T-cell (primary cell): ENCODE results near the gene PACSIN3. TPM values are rescaled to one million over a fixed set of nuclear protein-coding genes. Genes with fewer than 3 reads are reported as not detected.

Experiments used
- ATAC-seq, 4 experiments: fragments of 200-7000 bp in 3 of 4; fragments of 150-1000 bp in 1 of 4; cut with Tn5 transposase; replicated peaks in 1 of 4; 1 replicate in 3 of 4; 2 replicates in 1 of 4; pipeline ENCODE4 v1.10.0; 2021; ENCODE audit warnings: moderate library complexity in 3 of 4, mild to moderate bottlenecking in 2 of 4, moderate number of reproducible peaks in 1 of 4
- CTCF ChIA-PET, 2 donors: fragments of 300-600 bp; sonication (Branson Sonifier 250); formaldehyde crosslinking; loops; one replicate each; lab custom pipeline; 2022; ENCODE audit warnings: antibody characterized with exemption in 2 of 2; lab: Charles Lee
- POLR2A ChIA-PET, 2 donors: fragments of 300-600 bp; sonication (Branson Sonifier 250); formaldehyde crosslinking; loops; one replicate each; lab custom pipeline; 2022; ENCODE audit warnings: antibody characterized with exemption in 2 of 2; lab: Charles Lee
- DNase-seq, 35 experiments: peaks; one replicate each; pipeline versions ENCODE4 v3.0.0 to v3.0.0-alpha.2; 2013 to 2023
- H3K27ac ChIP-seq: one replicate; pipeline ENCODE4 v1.5.1; 2013; ENCODE audit warnings: low read length
- H3K27me3 ChIP-seq, 2 experiments: replicated peaks in 1 of 2; 1 replicate in 1 of 2; 2 replicates in 1 of 2; pipeline versions ENCODE4 v1.6.1 to v1.7.0; 2013; ENCODE audit warnings: low read length in 1 of 2, mixed read lengths in 1 of 2; ENCODE audit not compliant: control insufficient read depth in 2 of 2, insufficient read depth in 2 of 2; ENCODE audit errors: extremely low read depth in 1 of 2
- H3K36me3 ChIP-seq, 2 donors: 1 replicate in 1 of 2; 2 replicates in 1 of 2; pipeline versions ENCODE4 v1.6.1 to v1.7.0; 2013; ENCODE audit warnings: low read length in 1 of 2; ENCODE audit not compliant: control insufficient read depth in 2 of 2, insufficient read depth in 1 of 2; ENCODE audit errors: extremely low read depth in 1 of 2
- H3K4me1 ChIP-seq, 2 experiments: 1 replicate in 1 of 2; 2 replicates in 1 of 2; pipeline versions ENCODE4 v1.6.1 to v1.7.0; 2013; ENCODE audit warnings: low read length in 2 of 2, mixed read lengths in 1 of 2; ENCODE audit not compliant: insufficient read depth in 2 of 2, control insufficient read depth in 1 of 2; ENCODE audit errors: extremely low read depth in 1 of 2
- H3K4me3 ChIP-seq, 2 donors: 1 replicate in 1 of 2; 2 replicates in 1 of 2; pipeline versions ENCODE4 v1.5.1 to v1.7.0; 2013; ENCODE audit warnings: mild to moderate bottlenecking in 2 of 2, low read length in 1 of 2, moderate library complexity in 1 of 2; ENCODE audit not compliant: control insufficient read depth in 1 of 2; ENCODE audit errors: extremely low read depth in 1 of 2
- H3K9me3 ChIP-seq: 2 replicates; pipeline ENCODE4 v1.7.0; 2013
- H3K27ac Mint-ChIP-seq, 2 donors: one replicate each; pipeline ENCODE4 v1.8.0; 2020 to 2021; ENCODE audit warnings: mild to moderate bottlenecking in 2 of 2, mixed read lengths in 2 of 2
- H3K27me3 Mint-ChIP-seq, 2 donors: one replicate each; pipeline ENCODE4 v1.8.0; 2021 to 2022; ENCODE audit warnings: mixed read lengths in 2 of 2
- H3K36me3 Mint-ChIP-seq: one replicate; pipeline ENCODE4 v1.8.0; 2021; ENCODE audit warnings: mixed read lengths
- H3K4me1 Mint-ChIP-seq, 3 donors: one replicate each; pipeline ENCODE4 v1.8.0; 2020 to 2022; ENCODE audit warnings: mixed read lengths in 3 of 3, mild to moderate bottlenecking in 1 of 3
- H3K4me3 Mint-ChIP-seq, 3 donors: one replicate each; pipeline ENCODE4 v1.8.0; 2020 to 2022; ENCODE audit warnings: mild to moderate bottlenecking in 3 of 3, mixed read lengths in 3 of 3, moderate library complexity in 3 of 3
- H3K9me3 Mint-ChIP-seq, 3 donors: one replicate each; pipeline ENCODE4 v1.8.0; 2020 to 2022; ENCODE audit warnings: mixed read lengths in 3 of 3
- WGBS: methylation state at CpG from one replicate; pipeline ENCODE4 v1.1.5; 2013; ENCODE audit warnings: missing lambda C conversion rate; ENCODE audit not compliant: insufficient coverage; 5-methylcytosine and 5-hydroxymethylcytosine counted together
- total RNA-seq, 35 experiments: library from RNA in 6 of 35; stranded (reverse) in 6 of 35; fragments of 120-200 nt in 1 of 35; gene quantifications; one replicate each; pipeline versions ENCODE4 v1.2.1 to v1.2.4 and lab custom pipeline; 2013 to 2026

The PACSIN3 gene
- total RNA-seq, 5 donors from 2014 or later (not counting 1 experiment from before 2014, with no cell fraction given), result 0.49 to 1.9 (median 1.4) TPM; not detected in 1

- peak overlapping the region in 1 of 2 donors; percentile 52 for H3K27ac Mint-ChIP-seq
Measured at GRCh38 chr11:47157805-47158204, 28.4 kb downstream of the PACSIN3 start.

GRCh38 chr11:47156951-47157350, 29.3 kb downstream of the PACSIN3 start:
- peaks cover 23 to 50% of the 10 kb centered on the region in 2 experiments for H3K4me1 ChIP-seq
- H3K4me3 Mint-ChIP-seq, result no peak overlapping the region
- H3K4me1 Mint-ChIP-seq, result peaks cover 31 to 38% (median 32%) of the 10 kb centered on the region in 3 donors
- WGBS, result 94% methylated on average over 17 of the region's 20 CpGs
- H3K36me3 Mint-ChIP-seq, result no peaks in the 10 kb centered on the region
- no peak overlapping the region for H3K27ac Mint-ChIP-seq
- no peak overlapping the region for H3K4me3 ChIP-seq
- POLR2A ChIA-PET, result no interaction called here
- H3K9me3 ChIP-seq, result no peaks in the 10 kb centered on the region
- ATAC-seq, result no peak
- H3K27me3 ChIP-seq, result no peaks in the 10 kb centered on the region
- DNase-seq, result no peak
- no peaks in the 10 kb centered on the region for H3K9me3 Mint-ChIP-seq
- CTCF ChIA-PET, result interaction anchor here in 1 of 2 donors (0.6 kb wide), 1 partner anchor 58 kb away, joined by 4 read pairs; the partner anchor contains the start of gene DDB2
- H3K36me3 ChIP-seq, result peaks cover 0 to 4% of the 10 kb centered on the region in 2 donors
- H3K27me3 Mint-ChIP-seq, result no peaks in the 10 kb centered on the region
- H3K27ac ChIP-seq, result no peak overlapping the region

More at GRCh38 chr11:47157805-47158204, 28.4 kb downstream of the PACSIN3 start:
- no peaks in the 10 kb centered on the region for H3K9me3 ChIP-seq
- POLR2A ChIA-PET, result no interaction called here
- H3K4me1 Mint-ChIP-seq, result peaks cover 28 to 36% (median 29%) of the 10 kb centered on the region in 3 donors
- H3K4me1 ChIP-seq, result peaks cover 21 to 44% of the 10 kb centered on the region in 2 experiments
- ATAC-seq (no peak), DNase-seq (no peak)
- H3K4me3 Mint-ChIP-seq, result no peak overlapping the region
- 94% methylated on average over 7 of the region's 8 CpGs for WGBS
- no peaks in the 10 kb centered on the region for H3K27me3 Mint-ChIP-seq
- no peaks in the 10 kb centered on the region for H3K9me3 Mint-ChIP-seq
- no peak overlapping the region for H3K27ac ChIP-seq
- no peaks in the 10 kb centered on the region for H3K27me3 ChIP-seq
- H3K4me3 ChIP-seq, result no peak overlapping the region
- CTCF ChIA-PET, result interaction anchor here in 1 of 2 donors (0.5 to 0.6 kb wide), 2 partner anchors 17 to 330 kb away, joined by 3 to 4 read pairs; no protein-coding TSS in a partner anchor
- peaks cover 3 to 9% of the 10 kb centered on the region in 2 donors for H3K36me3 ChIP-seq
- no peaks in the 10 kb centered on the region for H3K36me3 Mint-ChIP-seq

GRCh38 chr11:47156333-47156732, 29.9 kb downstream of the PACSIN3 start:
- H3K4me1 Mint-ChIP-seq, result peaks cover 30 to 38% (median 31%) of the 10 kb centered on the region in 3 donors
- Histone ChIP-seq H3K27me3 (no peaks in the 10 kb centered on the region), H3K4me3 (no peak overlapping the region), H3K9me3 (no peaks in the 10 kb centered on the region), H3K4me1 (peaks cover 23 to 47% of the 10 kb centered on the region in 2 experiments), H3K36me3 (peaks cover 0 to 2% of the 10 kb centered on the region in 2 donors), H3K27ac (no peak overlapping the region)
- ChIA-PET CTCF (no interaction called here), POLR2A (no interaction called here)
- DNase-seq (no peak), ATAC-seq (no peak)
- no peaks in the 10 kb centered on the region for H3K36me3 Mint-ChIP-seq
- peak overlapping the region; percentile 49 to 94 for H3K27ac Mint-ChIP-seq
- 85% methylated on average over 3 of the region's 6 CpGs for WGBS
- no peak overlapping the region for H3K4me3 Mint-ChIP-seq
- no peaks in the 10 kb centered on the region for H3K27me3 Mint-ChIP-seq
- H3K9me3 Mint-ChIP-seq, result no peaks in the 10 kb centered on the region

- Histone ChIP-seq H3K27ac (peak overlapping the region; percentile 32), H3K9me3 (no peaks in the 10 kb centered on the region), H3K4me1 (peaks cover 23 to 43% of the 10 kb centered on the region in 2 experiments), H3K27me3 (no peaks in the 10 kb centered on the region), H3K36me3 (peaks cover 0 to 2% of the 10 kb centered on the region in 2 donors), H3K4me3 (no peak overlapping the region)
- peak overlapping the region; percentile 90 to 94 for H3K27ac Mint-ChIP-seq
- ATAC-seq (no peak), DNase-seq (no peak)
- H3K27me3 Mint-ChIP-seq, result no peaks in the 10 kb centered on the region
- CTCF ChIA-PET, result interaction anchor here (0.6 to 1.3 kb wide), 4 partner anchors 100 to 269 kb away, joined by 3 read pairs; no protein-coding TSS in a partner anchor
- POLR2A ChIA-PET, result interaction anchor here in 1 of 2 donors (0.6 kb wide), 2 partner anchors 156 to 1789 kb away, joined by 3 read pairs; no protein-coding TSS in a partner anchor
- no peaks in the 10 kb centered on the region for H3K9me3 Mint-ChIP-seq
- peaks cover 30 to 38% (median 31%) of the 10 kb centered on the region in 3 donors for H3K4me1 Mint-ChIP-seq
- 83% methylated on average over 2 of the region's 4 CpGs for WGBS
- H3K36me3 Mint-ChIP-seq, result no peaks in the 10 kb centered on the region
- H3K4me3 Mint-ChIP-seq, result peak overlapping the region in 1 of 3 donors; percentile 80
Measured at GRCh38 chr11:47155879-47156278, 30.4 kb downstream of the PACSIN3 start.

GRCh38 chr11:47154616-47155570, 31.3 kb downstream of the PACSIN3 start:
- POLR2A ChIA-PET, result interaction anchor here in 1 of 2 donors (0.6 kb wide), 3 partner anchors 155 to 1788 kb away, joined by 3 read pairs; no protein-coding TSS in a partner anchor
- no peaks in the 10 kb centered on the region for H3K9me3 ChIP-seq
- DNase-seq (peak in 29 of 35 experiments; percentile 18 to 62 (median 42)), ATAC-seq (peak; percentile 81 to 95 (median 88))
- H3K27ac ChIP-seq, result peak overlapping the region; percentile 32
- H3K27me3 ChIP-seq, result no peaks in the 10 kb centered on the region
- CTCF ChIA-PET, result interaction anchor here (0.9 to 1.4 kb wide), 8 partner anchors 8 to 269 kb away, joined by 3 to 6 read pairs (median 3); no protein-coding TSS in a partner anchor
- Mint-ChIP-seq H3K36me3 (no peaks in the 10 kb centered on the region), H3K4me1 (peaks cover 30 to 38% (median 31%) of the 10 kb centered on the region in 3 donors), H3K9me3 (no peaks in the 10 kb centered on the region), H3K27ac (peak overlapping the region; percentile 90 to 94), H3K4me3 (peak overlapping the region; percentile 41 to 80 (median 61)), H3K27me3 (no peaks in the 10 kb centered on the region)
- WGBS, result 30% methylated on average over 10 of the region's 18 CpGs
- peaks cover 0 to 2% of the 10 kb centered on the region in 2 donors for H3K36me3 ChIP-seq
- no peak overlapping the region for H3K4me3 ChIP-seq
- H3K4me1 ChIP-seq, result peaks cover 23 to 41% of the 10 kb centered on the region in 2 experiments
